Mononuclear cell (primary cell): ENCODE results near the gene SLC16A7. TPM values are rescaled to one million over a fixed set of nuclear protein-coding genes. Genes with fewer than 3 reads are reported as not detected.

ENCODE experiments used
- H3K27me3 ChIP-seq: 2 replicates; pipeline ENCODE4 v1.6.0; 2011; ENCODE audit warnings: low read length, control low read depth; ENCODE audit not compliant: insufficient read depth
- H3K4me1 ChIP-seq: 2 replicates; pipeline ENCODE4 v1.5.1; 2011; ENCODE audit warnings: mild to moderate bottlenecking, low read length, control low read depth; ENCODE audit not compliant: insufficient read depth
- H3K4me3 ChIP-seq: 2 replicates; pipeline ENCODE4 v1.5.1; 2011; ENCODE audit warnings: mild to moderate bottlenecking, low read length, moderate library complexity
- H3K9me3 ChIP-seq: 2 replicates; pipeline ENCODE4 v1.5.1; 2011; ENCODE audit warnings: low read depth, mild to moderate bottlenecking, control low read depth, low read length
- total RNA-seq: library from RNA; depleted of rRNA; stranded (reverse); fragments of >200 nt; gene quantifications from one replicate; pipeline ENCODE4 v1.2.3, GENCODE V29; 2012

The SLC16A7 gene
- 28.5 TPM for total RNA-seq

- Histone ChIP-seq H3K4me3 (peak within 1 kb of the TSS; percentile 68), H3K27me3 (no peaks in the 10 kb centered on the region), H3K4me1 (peaks cover 34% of the 10 kb centered on the region), H3K9me3 (no peaks in the 10 kb centered on the region)
These were observed at the start of gene SLC16A7 for GRCh38 chr12:59595883-59596540. Gene SLC16A7 (plus strand): TSS chr12:59596029. CDS start chr12:59704802, 108,773 bp downstream.

- Histone ChIP-seq H3K4me1 (no peaks in the 10 kb centered on the region), H3K9me3 (no peaks in the 10 kb centered on the region), H3K27me3 (no peaks in the 10 kb centered on the region), H3K4me3 (no peak overlapping the region)
These were observed 46.9 kb upstream of the SLC16A7 start for GRCh38 chr12:59548930-59549329.

GRCh38 chr12:59559696-59560095, 36.1 kb upstream of the SLC16A7 start:
- no peaks in the 10 kb centered on the region for H3K27me3 ChIP-seq
- H3K9me3 ChIP-seq: no peaks in the 10 kb centered on the region
- no peak overlapping the region for H3K4me3 ChIP-seq
- H3K4me1 ChIP-seq: no peaks in the 10 kb centered on the region

GRCh38 chr12:59570145-59570544, 25.7 kb upstream of the SLC16A7 start:
- no peaks in the 10 kb centered on the region for H3K9me3 ChIP-seq
- no peaks in the 10 kb centered on the region for H3K4me1 ChIP-seq
- no peak overlapping the region for H3K4me3 ChIP-seq
- H3K27me3 ChIP-seq: no peaks in the 10 kb centered on the region

- Histone ChIP-seq H3K27me3 (no peaks in the 10 kb centered on the region), H3K4me3 (no peak overlapping the region), H3K9me3 (no peaks in the 10 kb centered on the region), H3K4me1 (peaks cover 4% of the 10 kb centered on the region)
These were observed 21.4 kb upstream of the SLC16A7 start for GRCh38 chr12:59574406-59574805.

- Histone ChIP-seq H3K27me3 (no peaks in the 10 kb centered on the region), H3K4me1 (peaks cover 4% of the 10 kb centered on the region), H3K4me3 (no peak overlapping the region), H3K9me3 (no peaks in the 10 kb centered on the region)
These were observed 20.0 kb upstream of the SLC16A7 start for GRCh38 chr12:59575826-59576225.

- no peak overlapping the region for H3K4me3 ChIP-seq
- H3K4me1 ChIP-seq: peaks cover 4% of the 10 kb centered on the region
- no peaks in the 10 kb centered on the region for H3K27me3 ChIP-seq
- no peaks in the 10 kb centered on the region for H3K9me3 ChIP-seq
These were observed 17.6 kb upstream of the SLC16A7 start for GRCh38 chr12:59578254-59578653.

- Histone ChIP-seq H3K4me1 (peaks cover 4% of the 10 kb centered on the region), H3K4me3 (no peak overlapping the region), H3K9me3 (no peaks in the 10 kb centered on the region), H3K27me3 (no peaks in the 10 kb centered on the region)
These were observed 16.2 kb upstream of the SLC16A7 start for GRCh38 chr12:59579631-59580030.

GRCh38 chr12:59580050-59580449, 15.8 kb upstream of the SLC16A7 start:
- H3K4me1 ChIP-seq: peaks cover 4% of the 10 kb centered on the region
- H3K4me3 ChIP-seq: no peak overlapping the region
- no peaks in the 10 kb centered on the region for H3K27me3 ChIP-seq
- H3K9me3 ChIP-seq: no peaks in the 10 kb centered on the region

GRCh38 chr12:59583003-59583712, 12.7 kb upstream of the SLC16A7 start:
- Histone ChIP-seq H3K27me3 (no peaks in the 10 kb centered on the region), H3K4me3 (no peak overlapping the region), H3K9me3 (no peaks in the 10 kb centered on the region), H3K4me1 (peaks cover 4% of the 10 kb centered on the region)

- H3K27me3 ChIP-seq: no peaks in the 10 kb centered on the region
- H3K4me1 ChIP-seq: no peaks in the 10 kb centered on the region
- no peak overlapping the region for H3K4me3 ChIP-seq
- H3K9me3 ChIP-seq: no peaks in the 10 kb centered on the region
These were observed 8.1 kb upstream of the SLC16A7 start for GRCh38 chr12:59587710-59588109.

GRCh38 chr12:59593761-59594160, 2.1 kb upstream of the SLC16A7 start:
- Histone ChIP-seq H3K4me1 (peaks cover 17% of the 10 kb centered on the region), H3K27me3 (no peaks in the 10 kb centered on the region), H3K9me3 (no peaks in the 10 kb centered on the region), H3K4me3 (no peak overlapping the region)

- Histone ChIP-seq H3K4me1 (peaks cover 28% of the 10 kb centered on the region), H3K27me3 (no peaks in the 10 kb centered on the region), H3K9me3 (no peaks in the 10 kb centered on the region), H3K4me3 (peak overlapping the region; percentile 68)
These were observed 807 bp upstream of the SLC16A7 start for GRCh38 chr12:59594943-59595500.

GRCh38 chr12:59595565-59595882, 305 bp upstream of the SLC16A7 start:
- no peaks in the 10 kb centered on the region for H3K9me3 ChIP-seq
- peaks cover 32% of the 10 kb centered on the region for H3K4me1 ChIP-seq
- H3K27me3 ChIP-seq: no peaks in the 10 kb centered on the region
- H3K4me3 ChIP-seq: peak overlapping the region; percentile 68

- H3K4me3 ChIP-seq: peak overlapping the region; percentile 68
- peaks cover 34% of the 10 kb centered on the region for H3K4me1 ChIP-seq
- H3K27me3 ChIP-seq: no peaks in the 10 kb centered on the region
- no peaks in the 10 kb centered on the region for H3K9me3 ChIP-seq
These were observed 1.6 kb downstream of the SLC16A7 start for GRCh38 chr12:59597385-59597781.

GRCh38 chr12:59600171-59600570, 4.3 kb downstream of the SLC16A7 start:
- no peaks in the 10 kb centered on the region for H3K9me3 ChIP-seq
- H3K27me3 ChIP-seq: no peaks in the 10 kb centered on the region
- H3K4me1 ChIP-seq: peaks cover 34% of the 10 kb centered on the region
- no peak overlapping the region for H3K4me3 ChIP-seq
